Measurements from ENCODE around the gene GALNT2.

Gene GALNT2

DNA sequence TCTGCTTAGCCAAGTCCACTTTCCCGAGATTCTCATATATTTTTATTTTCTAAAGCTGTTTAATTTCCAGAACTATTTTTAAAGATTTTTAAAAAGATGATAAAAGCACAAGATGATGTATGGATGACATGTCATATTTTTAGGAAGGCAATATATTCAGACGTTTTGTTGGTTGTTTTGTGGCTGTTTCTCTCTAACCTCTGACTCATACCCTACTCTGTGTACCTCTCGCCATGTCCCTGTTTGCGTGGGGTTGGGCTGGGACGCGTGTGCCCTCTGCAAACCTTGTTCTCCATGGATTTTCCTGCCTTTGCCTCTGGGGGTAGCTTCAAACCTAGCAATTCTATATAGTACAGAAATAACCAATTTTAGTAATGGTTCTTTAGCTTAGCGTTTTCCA, 132.0 kb downstream of the GALNT2 start:
- Histone ChIP-seq H2AFZ (ENCODE audit: low read depth, low read length) (no peak overlapping the region), H3K4me2 (ENCODE audit: insufficient read depth, low read length) (no peak overlapping the region), H3K36me3 (ENCODE audit: insufficient read depth, low read length) (peaks cover 92% of the 10 kb centered on the region), H3K4me1 (ENCODE audit: insufficient read depth, low read length) (peaks cover 7% of the 10 kb centered on the region; the same call in 1 of the 2 replicates), H3K27ac (ENCODE audit: low read length) (no peak overlapping the region), H3K27me3 (ENCODE audit: insufficient read depth, low read length, poor library complexity) (no peaks in the 10 kb centered on the region), H3K79me2 (ENCODE audit: insufficient read depth, low read length) (peaks cover 98% of the 10 kb centered on the region), H3K9ac (ENCODE audit: low read depth, low read length) (no peak overlapping the region), H3K4me3 (ENCODE audit: low read depth in 1 of 2, low read length in 2 of 2) (no peak overlapping the region), H4K20me1 (ENCODE audit: insufficient read depth, low read length) (peaks cover 95% of the 10 kb centered on the region), H3K9me3 (ENCODE audit: insufficient read depth, low read length, severe bottlenecking) (no peaks in the 10 kb centered on the region)
- no peak for ATAC-seq (ENCODE audit: insufficient read depth, low read depth)
- TF ChIP-seq CTCF (IDR thresholded peaks at IDR 0.05; ENCODE audit: borderline replicate concordance, extremely low read depth, low read length, poor library complexity, severe bottlenecking) = no peak
- no peak for TF ChIP-seq EZH2 (IDR thresholded peaks at IDR 0.05; ENCODE audit: borderline replicate concordance, low read depth, low read length, severe bottlenecking)
- no peak for DNase-seq

DNA sequence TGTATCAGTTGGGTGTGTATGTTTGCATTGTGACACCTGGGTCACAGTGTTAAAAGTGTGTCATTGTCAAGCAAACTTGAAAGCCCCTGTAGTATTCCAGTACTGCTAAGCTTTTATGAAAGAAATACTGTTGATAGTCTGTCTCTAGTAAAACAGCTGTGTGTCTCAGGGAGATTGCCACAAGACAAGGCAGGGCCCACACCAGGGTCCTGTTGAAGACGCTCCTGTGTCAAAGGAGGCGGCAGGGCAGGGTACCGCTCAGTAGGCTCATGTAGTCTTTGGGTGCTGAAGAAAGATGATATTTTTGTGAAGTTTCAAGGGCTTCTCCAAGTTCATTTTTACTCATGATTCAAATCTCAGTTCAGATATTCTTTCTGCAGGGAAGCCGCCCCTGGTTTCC, 132.5 kb downstream of the GALNT2 start:
- ATAC-seq (ENCODE audit: insufficient read depth, low read depth) (no peak), DNase-seq (no peak)
- H3K4me2 ChIP-seq (ENCODE audit: insufficient read depth, low read length) = no peak overlapping the region
- H3K27me3 ChIP-seq (ENCODE audit: insufficient read depth, low read length, poor library complexity) = no peaks in the 10 kb centered on the region
- H3K79me2 ChIP-seq (ENCODE audit: insufficient read depth, low read length) = peaks cover 98% of the 10 kb centered on the region
- H3K4me1 ChIP-seq (ENCODE audit: insufficient read depth, low read length) = peaks cover 2% of the 10 kb centered on the region; the same call in 1 of the 2 replicates
- TF ChIP-seq CTCF (IDR thresholded peaks at IDR 0.05; ENCODE audit: borderline replicate concordance, extremely low read depth, low read length, poor library complexity, severe bottlenecking) (no peak), EZH2 (IDR thresholded peaks at IDR 0.05; ENCODE audit: borderline replicate concordance, low read depth, low read length, severe bottlenecking) (no peak)
- H4K20me1 ChIP-seq (ENCODE audit: insufficient read depth, low read length) = peaks cover 93% of the 10 kb centered on the region
- H3K9ac ChIP-seq (ENCODE audit: low read depth, low read length) = no peak overlapping the region
- peaks cover 92% of the 10 kb centered on the region for H3K36me3 ChIP-seq (ENCODE audit: insufficient read depth, low read length)
- H3K9me3 ChIP-seq (ENCODE audit: insufficient read depth, low read length, severe bottlenecking) = no peaks in the 10 kb centered on the region
- H2AFZ ChIP-seq (ENCODE audit: low read depth, low read length) = no peak overlapping the region
- no peak overlapping the region for H3K27ac ChIP-seq (ENCODE audit: low read length)
- no peak overlapping the region for H3K4me3 ChIP-seq (ENCODE audit: low read depth in 1 of 2, low read length in 2 of 2)

DNA sequence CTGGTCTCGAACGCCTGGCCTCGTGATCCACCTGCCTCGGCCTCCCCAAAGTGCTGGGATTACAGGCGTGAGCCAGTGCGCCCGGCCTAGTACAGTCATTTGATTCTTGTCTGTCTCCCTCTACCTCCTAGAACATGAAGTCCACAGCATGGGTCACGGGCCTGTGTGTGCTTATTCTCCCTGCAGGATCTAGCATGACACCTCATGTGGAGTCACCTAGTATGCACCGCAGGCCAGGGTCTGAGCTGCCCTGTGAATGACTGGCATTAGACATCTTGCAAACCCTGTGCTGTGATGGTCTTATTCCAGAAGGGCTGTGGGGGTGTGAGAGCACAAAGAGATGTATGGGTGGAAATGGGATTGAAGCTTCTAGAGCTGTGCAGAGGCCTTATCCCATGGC, 133.2 kb downstream of the GALNT2 start:
- Histone ChIP-seq H3K79me2 (ENCODE audit: insufficient read depth, low read length) (peaks cover 98% of the 10 kb centered on the region), H2AFZ (ENCODE audit: low read depth, low read length) (no peak overlapping the region), H3K27ac (ENCODE audit: low read length) (no peak overlapping the region), H3K9ac (ENCODE audit: low read depth, low read length) (no peak overlapping the region), H3K27me3 (ENCODE audit: insufficient read depth, low read length, poor library complexity) (no peaks in the 10 kb centered on the region), H3K4me2 (ENCODE audit: insufficient read depth, low read length) (no peak overlapping the region), H3K36me3 (ENCODE audit: insufficient read depth, low read length) (peaks cover 92% of the 10 kb centered on the region), H3K4me1 (ENCODE audit: insufficient read depth, low read length) (no peaks in the 10 kb centered on the region), H3K9me3 (ENCODE audit: insufficient read depth, low read length, severe bottlenecking) (no peaks in the 10 kb centered on the region), H4K20me1 (ENCODE audit: insufficient read depth, low read length) (peaks cover 91% of the 10 kb centered on the region), H3K4me3 (ENCODE audit: low read depth in 1 of 2, low read length in 2 of 2) (no peak overlapping the region)
- no peak for TF ChIP-seq EZH2 (IDR thresholded peaks at IDR 0.05; ENCODE audit: borderline replicate concordance, low read depth, low read length, severe bottlenecking)
- DNase-seq (no peak), ATAC-seq (ENCODE audit: insufficient read depth, low read depth) (no peak)

DNA sequence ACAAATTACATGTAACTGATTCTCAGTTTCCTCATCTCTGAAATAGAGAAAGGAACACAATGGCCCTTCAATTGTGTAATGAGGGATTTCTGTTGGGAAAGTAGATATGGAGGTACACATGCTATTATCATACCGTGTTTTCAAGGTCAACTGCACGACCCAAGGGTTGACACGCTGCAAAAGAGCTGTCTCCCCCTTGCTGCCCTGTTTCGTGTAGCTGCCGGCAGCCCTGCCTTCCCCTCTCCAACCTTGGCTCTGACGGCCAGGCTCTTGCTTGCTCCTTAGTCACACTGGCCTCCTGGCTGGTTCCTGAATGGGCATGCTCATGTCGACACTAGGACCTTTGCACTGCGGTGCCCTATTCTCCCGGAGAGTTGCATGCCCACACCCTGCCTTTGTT, 134.4 kb downstream of the GALNT2 start:
- Histone ChIP-seq H3K27ac (ENCODE audit: low read length) (no peak overlapping the region), H3K36me3 (ENCODE audit: insufficient read depth, low read length) (peaks cover 92% of the 10 kb centered on the region), H2AFZ (ENCODE audit: low read depth, low read length) (no peak overlapping the region), H3K79me2 (ENCODE audit: insufficient read depth, low read length) (peaks cover 98% of the 10 kb centered on the region), H3K9ac (ENCODE audit: low read depth, low read length) (no peak overlapping the region), H4K20me1 (ENCODE audit: insufficient read depth, low read length) (peaks cover 90% of the 10 kb centered on the region), H3K4me1 (ENCODE audit: insufficient read depth, low read length) (no peaks in the 10 kb centered on the region), H3K27me3 (ENCODE audit: insufficient read depth, low read length, poor library complexity) (no peaks in the 10 kb centered on the region), H3K4me3 (ENCODE audit: low read depth in 1 of 2, low read length in 2 of 2) (no peak overlapping the region), H3K9me3 (ENCODE audit: insufficient read depth, low read length, severe bottlenecking) (no peaks in the 10 kb centered on the region), H3K4me2 (ENCODE audit: insufficient read depth, low read length) (no peak overlapping the region)
- TF ChIP-seq CTCF (IDR thresholded peaks at IDR 0.05; ENCODE audit: borderline replicate concordance, extremely low read depth, low read length, poor library complexity, severe bottlenecking) (no peak), EZH2 (IDR thresholded peaks at IDR 0.05; ENCODE audit: borderline replicate concordance, low read depth, low read length, severe bottlenecking) (no peak)
- no peak for DNase-seq
- ATAC-seq (ENCODE audit: insufficient read depth, low read depth) = no peak

All from DND-41 (cell line).